Progenitor cell of endocrine pancreas (in vitro differentiated cells): Measurements from ENCODE around the gene CAMKMT. TPM values are rescaled to one million over a fixed set of nuclear protein-coding genes. Genes with fewer than 3 reads are reported as not detected.

ENCODE experiments used
- DNase-seq: peaks from one replicate; pipeline ENCODE4 v3.0.0; 2021; ENCODE audit warnings: low spot score; ENCODE audit not compliant: unreplicated experiment
- H3K27ac Mint-ChIP-seq: 2 replicates; pipeline ENCODE4 v1.8.0; 2021; ENCODE audit warnings: mild to moderate bottlenecking, moderate library complexity, mixed read lengths
- H3K27me3 Mint-ChIP-seq: 2 replicates; pipeline ENCODE4 v1.8.0; 2021; ENCODE audit warnings: mixed read lengths
- H3K36me3 Mint-ChIP-seq: 2 replicates; pipeline ENCODE4 v1.8.0; 2022; ENCODE audit warnings: mixed read lengths; ENCODE audit not compliant: insufficient read depth
- H3K4me1 Mint-ChIP-seq: 2 replicates; pipeline ENCODE4 v1.8.0; 2021; ENCODE audit warnings: low read depth, mixed read lengths
- H3K4me3 Mint-ChIP-seq: 2 replicates; pipeline ENCODE4 v1.8.0; 2021; ENCODE audit warnings: low read depth, mild to moderate bottlenecking, moderate library complexity, mixed read lengths
- H3K9me3 Mint-ChIP-seq: 2 replicates; pipeline ENCODE4 v1.8.0; 2021; ENCODE audit warnings: low read depth, mixed read lengths
- CTCF ChIP-seq: fragments of 200-600 bp; sonication (generic); IDR thresholded peaks from one replicate; pipeline ENCODE4 v1.5.0; 2021; ENCODE audit warnings: antibody characterized with exemption, mild to moderate bottlenecking; ENCODE audit not compliant: unreplicated experiment
- total RNA-seq: library from RNA; stranded (reverse); gene quantifications from 2 replicates; pipeline ENCODE4 v1.2.1, GENCODE V29; 2021

CAMKMT gene
- total RNA-seq, 1 donor from 2014 or later, result 20.3 TPM

GRCh38 chr2:44632931-44633689 lies 271.4 kb downstream of the CAMKMT start:
- Mint-ChIP-seq H3K27me3 (no peaks in the 10 kb centered on the region), H3K4me1 (peaks cover 2% of the 10 kb centered on the region), H3K9me3 (peaks cover 20% of the 10 kb centered on the region), H3K4me3 (no peak overlapping the region), H3K27ac (no peak overlapping the region), H3K36me3 (peaks cover 8% of the 10 kb centered on the region)
- no peak for DNase-seq
- no peak for TF ChIP-seq CTCF

GRCh38 chr2:44635725-44636124 lies 274.0 kb downstream of the CAMKMT start:
- Mint-ChIP-seq H3K4me3 (no peak overlapping the region), H3K4me1 (peaks cover 7% of the 10 kb centered on the region), H3K27me3 (no peaks in the 10 kb centered on the region), H3K27ac (no peak overlapping the region), H3K36me3 (peaks cover 5% of the 10 kb centered on the region), H3K9me3 (peaks cover 17% of the 10 kb centered on the region)
- DNase-seq, result no peak
- TF ChIP-seq CTCF, result no peak

GRCh38 chr2:44638649-44639048 lies 276.9 kb downstream of the CAMKMT start:
- no peak for DNase-seq
- Mint-ChIP-seq H3K9me3 (peaks cover 4% of the 10 kb centered on the region), H3K4me1 (peaks cover 7% of the 10 kb centered on the region), H3K36me3 (peaks cover 2% of the 10 kb centered on the region), H3K4me3 (no peak overlapping the region), H3K27ac (no peak overlapping the region), H3K27me3 (no peaks in the 10 kb centered on the region)
- no peak for TF ChIP-seq CTCF

- peaks cover 7% of the 10 kb centered on the region for H3K4me1 Mint-ChIP-seq
- no peak overlapping the region for H3K4me3 Mint-ChIP-seq
- TF ChIP-seq CTCF, result no peak
- no peaks in the 10 kb centered on the region for H3K27me3 Mint-ChIP-seq
- no peaks in the 10 kb centered on the region for H3K36me3 Mint-ChIP-seq
- H3K27ac Mint-ChIP-seq, result no peak overlapping the region
- H3K9me3 Mint-ChIP-seq, result no peaks in the 10 kb centered on the region
- no peak for DNase-seq
Observed at GRCh38 chr2:44639399-44639798, 277.7 kb downstream of the CAMKMT start.

GRCh38 chr2:44642123-44642857 lies 280.5 kb downstream of the CAMKMT start:
- H3K27ac Mint-ChIP-seq, result no peak overlapping the region
- H3K4me1 Mint-ChIP-seq, result peaks cover 7% of the 10 kb centered on the region
- no peak for DNase-seq
- no peaks in the 10 kb centered on the region for H3K36me3 Mint-ChIP-seq
- no peak overlapping the region for H3K4me3 Mint-ChIP-seq
- H3K9me3 Mint-ChIP-seq, result no peaks in the 10 kb centered on the region
- TF ChIP-seq CTCF, result no peak
- H3K27me3 Mint-ChIP-seq, result no peaks in the 10 kb centered on the region
